MM.1S (cell line): ENCODE data around the gene GSTA1.
"Not testable (repeated sequence)": the region's sequence is repeated elsewhere in the genome, so short reads cannot be mapped to it uniquely, and the experiment has no call there.

Experiments used
- DNase-seq: peaks from one replicate; pipeline ENCODE4 v3.0.0-alpha.2; 2015
- H2AFZ ChIP-seq: fragments of 300-600 bp; sonication (generic); 2 replicates; pipeline ENCODE4 v1.6.0; 2016; ENCODE audit warnings: antibody characterized with exemption, low read length
- H3F3A ChIP-seq: fragments of 300-600 bp; sonication (generic); 2 replicates; pipeline ENCODE4 v1.6.1; 2016; ENCODE audit warnings: mild to moderate bottlenecking, antibody characterized with exemption, low read length, moderate library complexity, mixed read lengths; ENCODE audit not compliant: insufficient read depth
- H3K27ac ChIP-seq: fragments of 300-600 bp; sonication (generic); 2 replicates; pipeline ENCODE4 v1.5.1; 2016; ENCODE audit warnings: mild to moderate bottlenecking, low read length
- H3K27me3 ChIP-seq: fragments of 300-600 bp; sonication (generic); replicated peaks from 2 replicates; pipeline ENCODE4 v1.6.0; 2016; ENCODE audit warnings: low read length; ENCODE audit not compliant: insufficient read depth
- H3K36me3 ChIP-seq: fragments of 300-600 bp; sonication (generic); replicated peaks from 2 replicates; pipeline ENCODE4 v1.6.1; 2016; ENCODE audit warnings: mild to moderate bottlenecking, low read length, mixed read lengths; ENCODE audit not compliant: insufficient read depth
- H3K4me1 ChIP-seq: fragments of 300-600 bp; sonication (generic); 2 replicates; pipeline ENCODE4 v1.6.1; 2016; ENCODE audit warnings: low read length, mixed read lengths
- H3K4me2 ChIP-seq: fragments of 300-600 bp; sonication (generic); 2 replicates; pipeline ENCODE4 v1.6.0; 2016; ENCODE audit warnings: low read depth, low read length
- H3K4me3 ChIP-seq: fragments of 300-600 bp; sonication (generic); 2 replicates; pipeline ENCODE4 v1.5.1; 2016; ENCODE audit warnings: low read length, mixed read lengths
- H3K79me2 ChIP-seq: fragments of 300-600 bp; sonication (generic); 2 replicates; pipeline ENCODE4 v1.6.1; 2016; ENCODE audit warnings: mixed run types, low read length, mixed read lengths
- H3K9ac ChIP-seq: fragments of 300-600 bp; sonication (generic); 2 replicates; pipeline ENCODE4 v1.6.1; 2016; ENCODE audit warnings: low read length, mixed read lengths
- H3K9me2 ChIP-seq: fragments of 300-600 bp; sonication (generic); replicated peaks from 2 replicates; pipeline ENCODE4 v1.6.1; 2016; ENCODE audit warnings: mild to moderate bottlenecking, low read length, mixed read lengths; ENCODE audit not compliant: insufficient read depth
- H3K9me3 ChIP-seq: fragments of 300-600 bp; sonication (generic); replicated peaks from 2 replicates; pipeline ENCODE4 v1.6.1; 2016; ENCODE audit warnings: mild to moderate bottlenecking, low read length, mixed read lengths; ENCODE audit not compliant: insufficient read depth
- H4K20me1 ChIP-seq: fragments of 300-600 bp; sonication (generic); 2 replicates; pipeline ENCODE4 v1.6.1; 2016; ENCODE audit warnings: mild to moderate bottlenecking, low read length, moderate library complexity, mixed read lengths; ENCODE audit not compliant: insufficient read depth
- EZH2 ChIP-seq: fragments of 300-600 bp; sonication (generic); optimal IDR thresholded peaks from 2 replicates; pipeline ENCODE3; 2017; ENCODE audit warnings: low read depth, mild to moderate bottlenecking, antibody characterized with exemption, low read length, mixed read lengths
- EZH2phosphoT487 ChIP-seq: fragments of 300-600 bp; sonication (generic); IDR thresholded peaks from 2 replicates; pipeline ENCODE4 v1.6.1; 2018; ENCODE audit warnings: antibody characterized with exemption, low read length
- TF ChIP-seq, protein P1 (sequence below): fragments of 300-600 bp; sonication (generic); IDR thresholded peaks from 2 replicates; pipeline ENCODE4 v1.5.1; 2016; ENCODE audit warnings: antibody characterized with exemption, low read length, mixed read lengths

Gene GSTA1

DNA sequence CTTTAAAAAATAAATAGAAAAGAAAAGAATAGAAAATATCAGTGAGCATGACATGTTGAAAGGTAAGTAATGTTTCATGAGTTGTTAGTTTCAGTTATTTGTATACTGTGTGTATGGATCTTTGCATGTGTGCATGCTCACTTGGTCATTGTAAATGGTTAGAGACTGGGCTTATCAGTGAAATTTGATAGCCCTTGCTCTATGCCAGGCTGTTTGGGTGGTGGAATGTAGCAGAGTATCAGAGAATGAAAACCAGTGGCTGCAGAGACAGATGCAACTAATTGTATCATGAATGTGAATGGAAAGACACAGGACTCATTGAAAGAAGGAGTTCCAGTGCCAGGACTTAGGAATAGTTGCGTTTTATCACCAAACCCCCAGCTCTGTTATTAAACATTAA is 44.5 kb downstream of the GSTA1 start:
- TF ChIP-seq EZH2phosphoT487 (no peak), EZH2 (no peak)
- TF ChIP-seq, protein P1, sequence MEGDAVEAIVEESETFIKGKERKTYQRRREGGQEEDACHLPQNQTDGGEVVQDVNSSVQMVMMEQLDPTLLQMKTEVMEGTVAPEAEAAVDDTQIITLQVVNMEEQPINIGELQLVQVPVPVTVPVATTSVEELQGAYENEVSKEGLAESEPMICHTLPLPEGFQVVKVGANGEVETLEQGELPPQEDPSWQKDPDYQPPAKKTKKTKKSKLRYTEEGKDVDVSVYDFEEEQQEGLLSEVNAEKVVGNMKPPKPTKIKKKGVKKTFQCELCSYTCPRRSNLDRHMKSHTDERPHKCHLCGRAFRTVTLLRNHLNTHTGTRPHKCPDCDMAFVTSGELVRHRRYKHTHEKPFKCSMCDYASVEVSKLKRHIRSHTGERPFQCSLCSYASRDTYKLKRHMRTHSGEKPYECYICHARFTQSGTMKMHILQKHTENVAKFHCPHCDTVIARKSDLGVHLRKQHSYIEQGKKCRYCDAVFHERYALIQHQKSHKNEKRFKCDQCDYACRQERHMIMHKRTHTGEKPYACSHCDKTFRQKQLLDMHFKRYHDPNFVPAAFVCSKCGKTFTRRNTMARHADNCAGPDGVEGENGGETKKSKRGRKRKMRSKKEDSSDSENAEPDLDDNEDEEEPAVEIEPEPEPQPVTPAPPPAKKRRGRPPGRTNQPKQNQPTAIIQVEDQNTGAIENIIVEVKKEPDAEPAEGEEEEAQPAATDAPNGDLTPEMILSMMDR = no peak
- no peak overlapping the region for H3K4me2 ChIP-seq
- no peaks in the 10 kb centered on the region for H3K27me3 ChIP-seq

DNA sequence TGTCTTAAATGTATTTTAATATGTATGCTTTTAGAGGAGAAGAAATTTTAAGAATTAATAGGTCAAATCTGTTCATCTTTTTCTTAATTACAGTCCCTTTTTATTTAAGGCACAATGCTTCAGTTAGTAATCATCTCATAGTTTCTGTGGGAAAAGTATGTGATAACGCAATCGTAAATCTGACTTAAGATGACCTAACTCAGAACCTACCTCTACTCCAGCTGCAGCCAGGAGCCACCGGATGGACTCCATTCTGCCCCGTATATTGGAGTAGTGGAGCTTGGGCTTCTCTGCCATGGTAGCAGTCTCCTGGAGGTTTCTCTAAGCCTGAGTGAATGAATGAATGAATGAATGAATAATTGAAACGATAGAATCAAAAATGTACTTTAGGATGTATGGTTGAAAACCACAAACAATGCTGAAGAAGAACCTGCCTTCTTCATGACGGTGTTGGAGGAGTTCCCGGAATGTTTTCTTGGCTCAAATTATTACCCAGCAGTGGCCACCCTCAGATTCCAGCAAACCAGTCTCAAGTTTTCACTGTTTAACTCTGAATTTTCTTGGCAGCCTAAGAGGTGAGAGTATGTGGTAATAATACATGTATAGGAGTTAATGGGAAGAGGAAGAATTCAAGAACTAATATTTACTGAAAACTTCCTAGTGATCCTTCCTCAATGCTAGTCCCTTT is 45.8 kb downstream of the GSTA1 start:
- not testable (repeated sequence) for H3K4me2 ChIP-seq, H3K9me3 ChIP-seq, H3K27me3 ChIP-seq, H3F3A ChIP-seq, H3K79me2 ChIP-seq, H2AFZ ChIP-seq, H3K4me3 ChIP-seq, H3K9ac ChIP-seq, H3K9me2 ChIP-seq, H3K27ac ChIP-seq, DNase-seq, H3K4me1 ChIP-seq, H3K36me3 ChIP-seq, H4K20me1 ChIP-seq

More for the DNA sequence above, 44.5 kb downstream of the GSTA1 start:
- no peaks in the 10 kb centered on the region for H3K9me3 ChIP-seq
- no peak for DNase-seq
- no peaks in the 10 kb centered on the region for H3K9me2 ChIP-seq
- no peaks in the 10 kb centered on the region for H3K36me3 ChIP-seq
- no peaks in the 10 kb centered on the region for H4K20me1 ChIP-seq
- no peaks in the 10 kb centered on the region for H3K79me2 ChIP-seq
- no peak overlapping the region for H2AFZ ChIP-seq
- H3K9ac ChIP-seq = no peak overlapping the region
- H3K4me3 ChIP-seq = no peak overlapping the region
- H3K27ac ChIP-seq = no peak overlapping the region
- no peaks in the 10 kb centered on the region for H3K4me1 ChIP-seq
- H3F3A ChIP-seq = no peaks in the 10 kb centered on the region

DNA sequence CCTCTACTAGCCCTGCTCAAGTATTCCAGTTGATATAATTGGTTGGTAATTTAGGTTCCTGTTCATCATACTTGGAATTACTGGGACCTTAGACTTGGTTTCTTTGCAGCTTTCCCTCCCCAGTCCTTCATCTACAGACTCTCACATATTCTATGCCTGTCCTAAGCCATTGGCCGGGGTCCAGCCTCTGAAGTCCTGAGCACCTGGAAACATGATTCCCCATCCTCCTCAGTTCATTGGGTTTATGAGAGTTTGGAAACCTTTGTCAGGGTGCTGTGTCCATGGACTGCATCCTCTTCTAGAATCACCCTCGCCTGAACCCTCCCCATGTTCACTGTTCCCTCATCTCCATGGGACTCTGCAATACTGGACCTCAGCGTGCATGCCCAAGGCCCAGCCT is 49.2 kb downstream of the GSTA1 start:
- no peak overlapping the region for H2AFZ ChIP-seq
- no peaks in the 10 kb centered on the region for H3K27me3 ChIP-seq
- no peak for TF ChIP-seq EZH2
- TF ChIP-seq, protein P1 = no peak
- TF ChIP-seq EZH2phosphoT487 = no peak
- no peak overlapping the region for H3K4me2 ChIP-seq
- no peaks in the 10 kb centered on the region for H3K4me1 ChIP-seq
- H3F3A ChIP-seq = no peaks in the 10 kb centered on the region
- no peak overlapping the region for H3K4me3 ChIP-seq
- H3K79me2 ChIP-seq = no peaks in the 10 kb centered on the region
- no peaks in the 10 kb centered on the region for H3K36me3 ChIP-seq
- no peaks in the 10 kb centered on the region for H3K9me3 ChIP-seq
- no peak overlapping the region for H3K27ac ChIP-seq
- no peaks in the 10 kb centered on the region for H4K20me1 ChIP-seq
- no peak for DNase-seq
- H3K9me2 ChIP-seq = no peaks in the 10 kb centered on the region
- no peak overlapping the region for H3K9ac ChIP-seq

DNA sequence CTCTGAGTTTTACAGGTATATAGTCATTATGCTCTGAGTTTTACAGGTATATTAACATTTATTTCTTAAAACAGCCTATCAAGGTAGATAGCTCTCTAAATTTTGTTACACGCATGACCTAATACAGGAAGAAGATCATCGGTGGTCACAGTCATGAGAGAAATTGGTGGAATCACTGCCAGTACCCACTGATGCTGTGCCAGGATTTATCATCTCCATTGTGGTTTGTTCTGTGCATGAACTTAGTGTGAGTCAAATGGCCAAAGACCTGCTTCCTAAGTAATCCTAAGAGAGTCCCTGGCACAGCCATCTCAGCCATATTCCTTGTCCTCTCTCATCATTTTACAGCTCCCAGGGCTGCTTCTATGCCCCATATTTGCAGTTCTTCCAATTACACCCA is 50.5 kb downstream of the GSTA1 start:
- not testable (repeated sequence) for H3K9ac ChIP-seq, H3K36me3 ChIP-seq, H4K20me1 ChIP-seq, H3K4me2 ChIP-seq, H3K27me3 ChIP-seq, H3K4me3 ChIP-seq, H3K9me2 ChIP-seq, H3K27ac ChIP-seq, H3K79me2 ChIP-seq, H2AFZ ChIP-seq, H3K4me1 ChIP-seq, H3K9me3 ChIP-seq, DNase-seq, H3F3A ChIP-seq
